Neural cell (in vitro differentiated cells): ENCODE data around the gene IFNLR1. TPM values are rescaled to one million over a fixed set of nuclear protein-coding genes. Genes with fewer than 3 reads are reported as not detected.

ENCODE experiments used
- H2AFZ ChIP-seq: fragments of 200-600, 300-800 bp; sonication (generic), shearing (Covaris generic); 2 replicates; pipeline ENCODE4 v1.6.0; 2014; ENCODE audit warnings: low read depth, mild to moderate bottlenecking, antibody characterized with exemption, low read length, moderate library complexity
- H3F3A ChIP-seq: fragments of 200-600 bp; shearing (Covaris generic); 2 replicates; pipeline ENCODE4 v1.6.1; 2016; ENCODE audit warnings: mild to moderate bottlenecking, moderate library complexity, mixed read lengths, antibody characterized with exemption, low read length; ENCODE audit not compliant: insufficient read depth, poor library complexity, severe bottlenecking
- H3K27ac ChIP-seq: fragments of 200-600, 300-800 bp; sonication (generic), shearing (Covaris generic); 2 replicates; pipeline ENCODE4 v1.5.1; 2014; ENCODE audit warnings: mild to moderate bottlenecking, low read length, moderate library complexity
- H3K27me3 ChIP-seq: fragments of 300-800, 200-600 bp; sonication (generic), shearing (Covaris generic); 2 replicates; pipeline ENCODE4 v1.6.0; 2014; ENCODE audit warnings: mild to moderate bottlenecking, low read depth, low read length, moderate library complexity; ENCODE audit not compliant: insufficient read depth
- H3K36me3 ChIP-seq: fragments of 300-800, 200-600 bp; sonication (generic), shearing (Covaris generic); 2 replicates; pipeline ENCODE4 v1.5.1; 2014; ENCODE audit warnings: mild to moderate bottlenecking, antibody characterized with exemption, low read length, moderate library complexity; ENCODE audit not compliant: insufficient read depth
- H3K4me2 ChIP-seq: fragments of 300-800, 200-600 bp; sonication (generic), shearing (Covaris generic); 2 replicates; pipeline ENCODE4 v1.6.0; 2014; ENCODE audit warnings: mild to moderate bottlenecking, low read length
- H3K4me3 ChIP-seq: fragments of 300-800, 200-600 bp; sonication (generic), shearing (Covaris generic); 2 replicates; pipeline ENCODE4 v1.5.1; 2014; ENCODE audit warnings: mild to moderate bottlenecking, low read length, moderate library complexity
- H3K79me2 ChIP-seq: fragments of 200-600 bp; shearing (Covaris generic); replicated peaks from 2 replicates; pipeline ENCODE4 v1.6.0; 2014; ENCODE audit warnings: mild to moderate bottlenecking, low read length, moderate library complexity; ENCODE audit not compliant: insufficient read depth
- H3K9ac ChIP-seq: fragments of 300-800, 200-600 bp; sonication (generic), shearing (Covaris generic); 2 replicates; pipeline ENCODE4 v1.6.1; 2016; ENCODE audit warnings: mild to moderate bottlenecking, low read length, mixed read lengths
- H3K9me2 ChIP-seq: fragments of 200-600 bp; shearing (Covaris generic); 2 replicates; pipeline ENCODE4 v1.6.1; 2016; ENCODE audit warnings: mild to moderate bottlenecking, low read length, mixed read lengths; ENCODE audit not compliant: insufficient read depth
- H3K9me3 ChIP-seq: fragments of 200-600, 300-800 bp; sonication (generic), shearing (Covaris generic); 2 replicates; pipeline ENCODE4 v1.6.1; 2016; ENCODE audit warnings: mild to moderate bottlenecking, mixed run types, low read length, moderate library complexity, mixed read lengths
- H4K20me1 ChIP-seq: fragments of 200-600 bp; shearing (Covaris generic); 2 replicates; pipeline ENCODE4 v1.6.1; 2016; ENCODE audit warnings: mild to moderate bottlenecking, mixed run types; ENCODE audit not compliant: insufficient read depth
- EP300 ChIP-seq: fragments of 450-650 bp; conservative IDR thresholded peaks from 2 replicates; pipeline ENCODE4 v1.6.1; 2014; ENCODE audit warnings: antibody characterized with exemption, mild to moderate bottlenecking, moderate library complexity; ENCODE audit not compliant: poor library complexity, severe bottlenecking
- EZH2 ChIP-seq: fragments of 200-600, 300-800 bp; shearing (Covaris generic), sonication (generic); IDR thresholded peaks from 2 replicates; pipeline ENCODE4 v1.6.1; 2014; ENCODE audit warnings: antibody characterized with exemption, low read length, borderline replicate concordance, mild to moderate bottlenecking; ENCODE audit not compliant: insufficient read depth, poor library complexity, severe bottlenecking
- MXI1 ChIP-seq: fragments of 450-650 bp; conservative IDR thresholded peaks from 2 replicates; pipeline ENCODE4 v1.6.1; 2014; ENCODE audit warnings: antibody characterized with exemption, mild to moderate bottlenecking; ENCODE audit not compliant: poor library complexity, severe bottlenecking
- POLR2AphosphoS5 ChIP-seq: IDR thresholded peaks from 2 replicates; pipeline ENCODE4 v1.6.1; 2012
- RAD21 ChIP-seq: fragments of 450-650 bp; conservative IDR thresholded peaks from 2 replicates; pipeline ENCODE4 v1.6.1; 2014; ENCODE audit warnings: antibody characterized with exemption, mild to moderate bottlenecking, moderate library complexity
- REST ChIP-seq: IDR thresholded peaks from 2 replicates; pipeline ENCODE4 v1.6.1; 2012; ENCODE audit warnings: borderline replicate concordance
- SMC3 ChIP-seq: fragments of 450-650 bp; conservative IDR thresholded peaks from 2 replicates; pipeline ENCODE4 v1.6.1; 2014; ENCODE audit warnings: antibody characterized with exemption, mild to moderate bottlenecking, moderate library complexity; ENCODE audit not compliant: poor library complexity
- TAF1 ChIP-seq: IDR thresholded peaks from 2 replicates; pipeline ENCODE4 v1.6.1; 2012; ENCODE audit warnings: low read depth
- polyA plus RNA-seq: library from polyadenylated mRNA; depleted of rRNA; stranded (reverse); fragments of >200 nt; gene quantifications from 2 replicates; pipeline ENCODE4 v1.2.3, GENCODE V29; 2014
- TF ChIP-seq, protein P1 (sequence below): fragments of 450-650 bp; IDR thresholded peaks from 2 replicates; pipeline ENCODE4 v1.5.1; 2014; ENCODE audit warnings: antibody characterized with exemption, mild to moderate bottlenecking, moderate library complexity; ENCODE audit not compliant: poor library complexity, severe bottlenecking

Gene IFNLR1
- polyA plus RNA-seq, 1 donor from 2014 or later = 0.32 TPM

DNA sequence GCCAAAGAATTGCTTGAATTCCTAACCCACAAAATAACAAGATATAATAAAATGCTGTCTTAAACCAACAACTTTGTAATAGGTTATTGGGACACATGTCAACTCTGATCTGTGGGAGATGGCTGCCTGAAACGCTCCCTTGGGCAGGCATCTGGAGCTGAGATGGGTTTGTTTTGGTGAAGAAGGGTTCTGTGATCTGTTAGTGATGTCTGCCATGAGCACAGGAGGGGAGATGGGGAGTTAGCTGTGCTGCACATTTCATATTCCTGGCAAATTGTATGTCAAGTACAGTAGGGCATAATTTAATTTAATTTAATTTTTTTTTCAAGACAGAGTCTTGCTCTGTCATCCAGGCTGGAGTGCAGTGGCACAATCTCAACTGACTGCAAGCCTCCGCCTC is 34.2 kb upstream of the IFNLR1 start:
- Histone ChIP-seq H2AFZ (no peak overlapping the region), H3K9me2 (no peaks in the 10 kb centered on the region)

GRCh38 chr1:24216276-24217074 is 29.4 kb upstream of the IFNLR1 start:
- no peaks in the 10 kb centered on the region for H3K27me3 ChIP-seq
- no peak overlapping the region for H3K4me2 ChIP-seq
- no peaks in the 10 kb centered on the region for H3K9me2 ChIP-seq
- H3K9me3 ChIP-seq = no peaks in the 10 kb centered on the region
- no peaks in the 10 kb centered on the region for H3F3A ChIP-seq
- H3K4me3 ChIP-seq = no peak overlapping the region
- no peaks in the 10 kb centered on the region for H3K79me2 ChIP-seq
- no peak overlapping the region for H2AFZ ChIP-seq
- H3K9ac ChIP-seq = no peak overlapping the region
- no peaks in the 10 kb centered on the region for H3K36me3 ChIP-seq
- no peaks in the 10 kb centered on the region for H4K20me1 ChIP-seq
- no peak overlapping the region for H3K27ac ChIP-seq
- TF ChIP-seq, protein P1, sequence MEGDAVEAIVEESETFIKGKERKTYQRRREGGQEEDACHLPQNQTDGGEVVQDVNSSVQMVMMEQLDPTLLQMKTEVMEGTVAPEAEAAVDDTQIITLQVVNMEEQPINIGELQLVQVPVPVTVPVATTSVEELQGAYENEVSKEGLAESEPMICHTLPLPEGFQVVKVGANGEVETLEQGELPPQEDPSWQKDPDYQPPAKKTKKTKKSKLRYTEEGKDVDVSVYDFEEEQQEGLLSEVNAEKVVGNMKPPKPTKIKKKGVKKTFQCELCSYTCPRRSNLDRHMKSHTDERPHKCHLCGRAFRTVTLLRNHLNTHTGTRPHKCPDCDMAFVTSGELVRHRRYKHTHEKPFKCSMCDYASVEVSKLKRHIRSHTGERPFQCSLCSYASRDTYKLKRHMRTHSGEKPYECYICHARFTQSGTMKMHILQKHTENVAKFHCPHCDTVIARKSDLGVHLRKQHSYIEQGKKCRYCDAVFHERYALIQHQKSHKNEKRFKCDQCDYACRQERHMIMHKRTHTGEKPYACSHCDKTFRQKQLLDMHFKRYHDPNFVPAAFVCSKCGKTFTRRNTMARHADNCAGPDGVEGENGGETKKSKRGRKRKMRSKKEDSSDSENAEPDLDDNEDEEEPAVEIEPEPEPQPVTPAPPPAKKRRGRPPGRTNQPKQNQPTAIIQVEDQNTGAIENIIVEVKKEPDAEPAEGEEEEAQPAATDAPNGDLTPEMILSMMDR = no peak
- TF ChIP-seq SMC3 = no peak
- no peak for TF ChIP-seq MXI1
- TF ChIP-seq EP300 = no peak

More for the DNA sequence above, 34.2 kb upstream of the IFNLR1 start:
- Histone ChIP-seq H3K36me3 (no peaks in the 10 kb centered on the region), H3K4me3 (no peak overlapping the region), H3K9ac (no peak overlapping the region), H3K79me2 (no peaks in the 10 kb centered on the region), H3F3A (no peaks in the 10 kb centered on the region), H3K27ac (no peak overlapping the region), H3K4me2 (no peak overlapping the region), H3K9me3 (no peaks in the 10 kb centered on the region), H4K20me1 (no peaks in the 10 kb centered on the region), H3K27me3 (no peaks in the 10 kb centered on the region)
- TF ChIP-seq REST = no peak
- TF ChIP-seq POLR2AphosphoS5 = no peak
- TF ChIP-seq TAF1 = no peak
- no peak for TF ChIP-seq EP300
- no peak for TF ChIP-seq SMC3
- TF ChIP-seq, protein P1 = no peak
- TF ChIP-seq MXI1 = no peak
- TF ChIP-seq EZH2 = no peak
- TF ChIP-seq RAD21 = no peak
